HEK293T (cell line): ENCODE results near the gene HDAC9.

ENCODE experiments used
- BHLHE40 ChIP-seq: fragments of 450-650 bp; IDR thresholded peaks from 2 replicates; pipeline ENCODE4 v1.6.1; 2016; ENCODE audit warnings: mild to moderate bottlenecking, moderate library complexity, borderline replicate concordance
- CTBP1 ChIP-seq: fragments of 450-650 bp; IDR thresholded peaks from 2 replicates; pipeline ENCODE4 v1.6.1; 2016; ENCODE audit warnings: borderline replicate concordance
- ELF4 ChIP-seq: fragments of 450-650 bp; IDR thresholded peaks from 2 replicates; pipeline ENCODE4 v1.6.1; 2017; ENCODE audit warnings: antibody characterized with exemption
- FOXM1 ChIP-seq: fragments of 450-650 bp; IDR thresholded peaks from 2 replicates; pipeline ENCODE4 v1.6.1; 2017; ENCODE audit warnings: mild to moderate bottlenecking, borderline replicate concordance
- HDGF ChIP-seq: fragments of 450-650 bp; IDR thresholded peaks from 2 replicates; pipeline ENCODE4 v1.6.1; 2017; ENCODE audit warnings: antibody characterized with exemption, borderline replicate concordance
- L3MBTL2 ChIP-seq: fragments of 450-650 bp; conservative IDR thresholded peaks from 2 replicates; pipeline ENCODE4 v1.6.1; 2016; ENCODE audit warnings: mild to moderate bottlenecking
- PKNOX1 ChIP-seq: fragments of 450-650 bp; IDR thresholded peaks from 2 replicates; pipeline ENCODE4 v1.6.1; 2016
- SP1 ChIP-seq: fragments of 450-650 bp; IDR thresholded peaks from 2 replicates; pipeline ENCODE4 v1.6.1; 2017
- SUZ12 ChIP-seq: fragments of 450-650 bp; IDR thresholded peaks from 2 replicates; pipeline ENCODE4 v1.6.1; 2016; ENCODE audit warnings: mild to moderate bottlenecking
- TARDBP ChIP-seq: fragments of 450-650 bp; IDR thresholded peaks from 2 replicates; pipeline ENCODE4 v1.6.1; 2016
- ZNF384 ChIP-seq: fragments of 450-650 bp; IDR thresholded peaks from 2 replicates; pipeline ENCODE4 v1.6.1; 2016

- TF ChIP-seq BHLHE40, result no peak
- TF ChIP-seq SUZ12, result no peak
- no peak for TF ChIP-seq TARDBP
- TF ChIP-seq SP1, result no peak
- no peak for TF ChIP-seq PKNOX1
- TF ChIP-seq L3MBTL2, result no peak
- no peak for TF ChIP-seq HDGF
- TF ChIP-seq CTBP1, result no peak
- TF ChIP-seq ELF4, result no peak
- TF ChIP-seq FOXM1, result no peak
- no peak for TF ChIP-seq ZNF384
These were observed 7.5 kb upstream of the HDAC9 start for GRCh38 chr7:18488049-18488448.
